ENCODE measurements around the gene ABCC4. TPM values are rescaled to one million over a fixed set of nuclear protein-coding genes. Genes with fewer than 3 reads are reported as not detected.

Gene ABCC4
- total RNA-seq, 4 donors from 2014 or later, result 2.5 to 12.6 (median 6.0) TPM

DNA sequence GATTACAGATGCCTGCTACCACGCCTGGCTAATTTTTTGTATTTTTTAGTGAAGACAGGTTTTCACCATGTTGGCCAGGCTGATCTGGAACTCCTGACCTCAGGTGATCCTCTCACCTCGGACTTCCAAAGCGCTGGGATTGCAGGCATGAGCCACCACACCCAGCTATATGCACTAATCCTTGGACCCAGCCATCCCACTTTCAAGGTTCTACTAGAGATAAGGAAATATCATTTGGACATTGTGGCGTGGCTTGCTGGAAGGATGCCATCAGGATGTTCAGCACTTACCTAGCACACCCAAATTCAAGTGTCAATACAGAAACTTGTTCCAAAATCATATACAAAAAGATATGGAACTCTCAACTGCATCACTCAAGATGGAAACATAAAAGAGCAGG is 136.4 kb downstream of the ABCC4 start:
- H3K4me1 ChIP-seq, result no peaks in the 10 kb centered on the region
- TF ChIP-seq, protein P1, sequence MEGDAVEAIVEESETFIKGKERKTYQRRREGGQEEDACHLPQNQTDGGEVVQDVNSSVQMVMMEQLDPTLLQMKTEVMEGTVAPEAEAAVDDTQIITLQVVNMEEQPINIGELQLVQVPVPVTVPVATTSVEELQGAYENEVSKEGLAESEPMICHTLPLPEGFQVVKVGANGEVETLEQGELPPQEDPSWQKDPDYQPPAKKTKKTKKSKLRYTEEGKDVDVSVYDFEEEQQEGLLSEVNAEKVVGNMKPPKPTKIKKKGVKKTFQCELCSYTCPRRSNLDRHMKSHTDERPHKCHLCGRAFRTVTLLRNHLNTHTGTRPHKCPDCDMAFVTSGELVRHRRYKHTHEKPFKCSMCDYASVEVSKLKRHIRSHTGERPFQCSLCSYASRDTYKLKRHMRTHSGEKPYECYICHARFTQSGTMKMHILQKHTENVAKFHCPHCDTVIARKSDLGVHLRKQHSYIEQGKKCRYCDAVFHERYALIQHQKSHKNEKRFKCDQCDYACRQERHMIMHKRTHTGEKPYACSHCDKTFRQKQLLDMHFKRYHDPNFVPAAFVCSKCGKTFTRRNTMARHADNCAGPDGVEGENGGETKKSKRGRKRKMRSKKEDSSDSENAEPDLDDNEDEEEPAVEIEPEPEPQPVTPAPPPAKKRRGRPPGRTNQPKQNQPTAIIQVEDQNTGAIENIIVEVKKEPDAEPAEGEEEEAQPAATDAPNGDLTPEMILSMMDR (IDR thresholded peaks at IDR 0.05), result no peak
- TF ChIP-seq POLR2A (IDR thresholded peaks at IDR 0.05), result no peak
- H3K4me3 ChIP-seq, result no peak overlapping the region
- intact Hi-C loops (cut with DNase I), result no loop called here
- no peak overlapping the region for H3K27ac ChIP-seq
- H3K36me3 ChIP-seq, result peaks cover 0 to 41% (median 0%) of the 10 kb centered on the region in 3 donors
- 91 to 93% methylated on average over 4 of the region's 4 CpGs for whole genome bisulfite sequencing, 2 donors
- DNase-seq, result no peak
- H3K27me3 ChIP-seq, result no peaks in the 10 kb centered on the region
- no peaks in the 10 kb centered on the region for H3K9me3 ChIP-seq

DNA sequence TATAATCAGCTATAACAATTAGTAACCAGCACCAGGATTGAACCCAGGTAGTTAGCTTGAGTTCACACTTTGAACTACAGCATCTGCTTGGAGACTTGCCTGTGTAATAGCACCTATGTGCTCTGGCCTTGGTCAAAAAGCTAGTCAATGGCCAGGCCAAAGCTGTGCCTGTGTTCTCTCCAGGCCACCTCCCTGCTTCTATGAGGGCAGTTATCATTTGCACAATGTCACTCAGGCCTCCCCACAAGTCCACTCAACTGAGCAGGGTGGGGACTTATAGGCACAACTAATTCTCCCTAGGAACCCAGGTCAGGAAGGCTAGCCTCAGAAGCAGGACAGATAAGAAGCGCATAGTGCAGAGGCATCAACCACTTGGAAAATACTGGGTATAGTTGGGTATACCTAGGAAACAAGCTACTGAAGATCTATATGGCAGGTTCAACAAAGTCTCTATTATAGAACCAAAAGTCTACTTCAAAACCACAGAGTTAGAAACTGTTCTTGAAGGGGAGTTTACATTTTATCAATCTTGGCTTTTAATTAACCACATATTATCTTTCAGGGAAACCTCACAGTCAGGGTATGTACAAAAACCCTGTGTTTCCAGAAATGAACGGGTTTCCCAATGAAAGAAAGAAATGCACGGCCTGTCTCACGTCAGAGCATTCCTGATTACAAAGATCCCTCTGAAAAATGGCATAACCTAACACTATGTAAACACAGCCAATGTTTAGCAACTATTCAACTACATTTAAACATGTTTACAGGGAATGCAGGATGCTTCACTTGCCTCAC is 140.9 kb downstream of the ABCC4 start:
- peaks cover 0 to 26% (median 0%) of the 10 kb centered on the region in 3 donors for H3K36me3 ChIP-seq
- intact Hi-C loops (cut with DNase I), result no loop called here
- H3K4me1 ChIP-seq, result peaks cover 0 to 8% (median 4%) of the 10 kb centered on the region in 3 donors
- TF ChIP-seq, protein P1 (IDR thresholded peaks at IDR 0.05), result no peak
- no peak for TF ChIP-seq POLR2A (IDR thresholded peaks at IDR 0.05)
- no peak for DNase-seq
- H3K4me3 ChIP-seq, result no peak overlapping the region
- no peaks in the 10 kb centered on the region for H3K9me3 ChIP-seq
- no peaks in the 10 kb centered on the region for H3K27me3 ChIP-seq
- H3K27ac ChIP-seq, result no peak overlapping the region
- WGBS, 2 donors, result 64 to 79% methylated on average over 4 of the region's 4 CpGs

DNA sequence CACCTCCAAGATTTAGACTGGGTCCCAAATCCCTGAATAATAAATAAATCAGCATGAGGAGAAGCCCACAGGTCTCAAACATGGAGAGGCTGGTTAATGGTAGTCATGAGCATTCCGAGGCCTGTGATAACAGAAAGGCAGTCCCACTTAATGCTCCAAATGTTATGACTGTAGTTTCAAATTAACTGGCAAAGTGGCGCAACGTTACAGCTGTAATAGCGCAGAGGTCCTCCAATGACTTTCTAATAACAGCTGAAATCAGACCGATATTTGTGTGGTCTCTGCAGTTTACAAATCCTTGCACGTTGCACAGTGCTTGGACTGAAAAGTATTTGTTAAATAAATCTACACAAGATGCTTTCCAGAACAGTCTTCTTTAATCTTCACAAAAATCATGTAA is 141.8 kb downstream of the ABCC4 start:
- H3K36me3 ChIP-seq, result peaks cover 0 to 18% (median 0%) of the 10 kb centered on the region in 3 donors
- H3K27ac ChIP-seq, result no peak overlapping the region
- intact Hi-C loops (cut with DNase I), result no loop called here
- no peak overlapping the region for H3K4me3 ChIP-seq
- no peaks in the 10 kb centered on the region for H3K9me3 ChIP-seq
- DNase-seq, result no peak
- no peak for TF ChIP-seq POLR2A (IDR thresholded peaks at IDR 0.05)
- TF ChIP-seq, protein P1 (IDR thresholded peaks at IDR 0.05), result no peak
- peaks cover 0 to 17% (median 9%) of the 10 kb centered on the region in 3 donors for H3K4me1 ChIP-seq
- 90 to 98% methylated on average over 6 of the region's 6 CpGs for WGBS, 2 donors
- H3K27me3 ChIP-seq, result no peaks in the 10 kb centered on the region

DNA sequence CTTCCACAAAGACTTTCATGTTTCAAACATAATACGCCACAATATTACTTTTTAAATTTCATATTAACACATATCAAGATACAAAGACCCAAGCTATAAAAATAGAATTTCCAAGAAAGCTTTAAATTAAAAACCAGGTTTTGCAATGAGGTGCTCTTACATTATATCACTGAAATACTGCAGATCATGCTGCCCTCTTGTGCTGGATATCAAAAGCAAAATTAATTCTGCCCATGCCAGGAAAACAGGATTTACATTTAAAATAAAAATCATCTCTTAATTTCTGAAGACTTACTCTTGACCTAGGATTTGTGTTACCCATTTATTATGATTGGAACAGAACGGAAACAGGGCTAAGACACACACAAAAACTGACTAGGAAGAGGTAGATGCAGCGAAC is 145.0 kb downstream of the ABCC4 start:
- no peak for DNase-seq
- H3K4me1 ChIP-seq, result peaks cover 0 to 34% (median 17%) of the 10 kb centered on the region in 3 donors
- H3K27me3 ChIP-seq, result no peaks in the 10 kb centered on the region
- peaks cover 0 to 7% (median 0%) of the 10 kb centered on the region in 3 donors for H3K36me3 ChIP-seq
- H3K4me3 ChIP-seq, result no peak overlapping the region
- no peaks in the 10 kb centered on the region for H3K9me3 ChIP-seq
- no peak for TF ChIP-seq POLR2A (IDR thresholded peaks at IDR 0.05)
- TF ChIP-seq, protein P1 (IDR thresholded peaks at IDR 0.05), result peak in 5 of 6 experiments; percentile 25 to 65 (median 37)
- peak overlapping the region in 1 of 4 donors; percentile 43 for H3K27ac ChIP-seq
- intact Hi-C loops (cut with DNase I), result no loop called here
- 57 to 71% methylated on average over 3 of the region's 3 CpGs for WGBS, 2 donors

DNA sequence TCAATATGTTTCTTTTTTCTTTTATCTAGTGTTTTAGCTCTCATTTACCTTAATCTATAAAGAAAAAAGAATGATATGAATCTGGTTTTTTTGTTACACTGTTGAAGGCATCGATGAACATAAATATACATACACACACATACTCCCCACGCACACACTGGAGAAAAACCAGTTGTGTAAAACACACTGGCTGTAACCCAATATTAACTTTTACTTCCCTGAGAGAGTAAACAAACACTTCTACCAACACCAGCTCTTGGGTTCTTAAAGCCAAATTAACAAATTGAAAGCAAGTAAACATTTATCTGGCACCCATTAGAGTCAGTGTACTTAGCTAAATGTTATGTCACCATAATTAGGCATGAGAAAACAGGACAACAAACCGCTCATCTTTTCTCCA is 145.7 kb downstream of the ABCC4 start:
- no peak for DNase-seq
- 46 to 64% methylated on average over 3 of the region's 3 CpGs for WGBS, 2 donors
- intact Hi-C loops (cut with DNase I), result no loop called here

More for the DNA sequence above, 145.7 kb downstream of the ABCC4 start:
- peaks cover 0 to under 1% (median 0%) of the 10 kb centered on the region in 3 donors for H3K36me3 ChIP-seq
- TF ChIP-seq POLR2A (IDR thresholded peaks at IDR 0.05), result no peak
- TF ChIP-seq, protein P1 (IDR thresholded peaks at IDR 0.05), result no peak
- peaks cover 0 to 40% (median 17%) of the 10 kb centered on the region in 3 donors for H3K4me1 ChIP-seq
- no peaks in the 10 kb centered on the region for H3K9me3 ChIP-seq
- peak overlapping the region in 3 of 4 donors; percentile 9 to 76 (median 43) for H3K27ac ChIP-seq
- H3K4me3 ChIP-seq, result no peak overlapping the region
- no peaks in the 10 kb centered on the region for H3K27me3 ChIP-seq
